Nephron (organoid): ENCODE measurements around the gene MAP3K7.

Experiments used
- H3K27ac Mint-ChIP-seq, 3 experiments: 2 replicates each; pipeline ENCODE4 v1.8.0; 2020; ENCODE audit warnings: mixed read lengths in 3 of 3, mild to moderate bottlenecking in 2 of 3, moderate library complexity in 1 of 3
- H3K27me3 Mint-ChIP-seq: 2 replicates; pipeline ENCODE4 v1.8.0; 2021; ENCODE audit warnings: low read depth, mild to moderate bottlenecking, moderate library complexity, mixed read lengths
- H3K36me3 Mint-ChIP-seq: 2 replicates; pipeline ENCODE4 v1.8.0; 2020; ENCODE audit warnings: low read depth, mixed read lengths
- H3K4me1 Mint-ChIP-seq: 2 replicates; pipeline ENCODE4 v1.8.0; 2020; ENCODE audit warnings: mixed read lengths
- H3K4me3 Mint-ChIP-seq, 3 experiments: 2 replicates each; pipeline ENCODE4 v1.8.0; 2020; ENCODE audit warnings: mild to moderate bottlenecking in 3 of 3, mixed read lengths in 3 of 3, moderate library complexity in 2 of 3
- H3K9me3 Mint-ChIP-seq: 2 replicates; pipeline ENCODE4 v1.8.0; 2020; ENCODE audit warnings: mixed read lengths
- TF ChIP-seq, protein P1 (sequence below), 3 experiments: fragments of 200-600 bp; sonication (generic); IDR thresholded peaks; one replicate each; pipeline ENCODE4 v1.5.0; 2021; ENCODE audit warnings: antibody characterized with exemption in 3 of 3; ENCODE audit not compliant: unreplicated experiment in 3 of 3

MAP3K7 gene

GRCh38 chr6:90468859-90469258 is 118.0 kb downstream of the MAP3K7 start:
- H3K4me3 Mint-ChIP-seq: no peak overlapping the region
- no peaks in the 10 kb centered on the region for H3K4me1 Mint-ChIP-seq
- H3K27me3 Mint-ChIP-seq: peaks cover 7% of the 10 kb centered on the region
- TF ChIP-seq, protein P1, sequence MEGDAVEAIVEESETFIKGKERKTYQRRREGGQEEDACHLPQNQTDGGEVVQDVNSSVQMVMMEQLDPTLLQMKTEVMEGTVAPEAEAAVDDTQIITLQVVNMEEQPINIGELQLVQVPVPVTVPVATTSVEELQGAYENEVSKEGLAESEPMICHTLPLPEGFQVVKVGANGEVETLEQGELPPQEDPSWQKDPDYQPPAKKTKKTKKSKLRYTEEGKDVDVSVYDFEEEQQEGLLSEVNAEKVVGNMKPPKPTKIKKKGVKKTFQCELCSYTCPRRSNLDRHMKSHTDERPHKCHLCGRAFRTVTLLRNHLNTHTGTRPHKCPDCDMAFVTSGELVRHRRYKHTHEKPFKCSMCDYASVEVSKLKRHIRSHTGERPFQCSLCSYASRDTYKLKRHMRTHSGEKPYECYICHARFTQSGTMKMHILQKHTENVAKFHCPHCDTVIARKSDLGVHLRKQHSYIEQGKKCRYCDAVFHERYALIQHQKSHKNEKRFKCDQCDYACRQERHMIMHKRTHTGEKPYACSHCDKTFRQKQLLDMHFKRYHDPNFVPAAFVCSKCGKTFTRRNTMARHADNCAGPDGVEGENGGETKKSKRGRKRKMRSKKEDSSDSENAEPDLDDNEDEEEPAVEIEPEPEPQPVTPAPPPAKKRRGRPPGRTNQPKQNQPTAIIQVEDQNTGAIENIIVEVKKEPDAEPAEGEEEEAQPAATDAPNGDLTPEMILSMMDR (IDR thresholded peaks at IDR 0.05; ENCODE audit: unreplicated experiment in 3 of 3): no peak
- no peak overlapping the region for H3K27ac Mint-ChIP-seq
- no peaks in the 10 kb centered on the region for H3K36me3 Mint-ChIP-seq
- no peaks in the 10 kb centered on the region for H3K9me3 Mint-ChIP-seq

- TF ChIP-seq, protein P1 (IDR thresholded peaks at IDR 0.05; ENCODE audit: unreplicated experiment in 3 of 3): no peak
- Mint-ChIP-seq H3K27me3 (peaks cover 7% of the 10 kb centered on the region), H3K4me1 (no peaks in the 10 kb centered on the region), H3K4me3 (no peak overlapping the region), H3K9me3 (no peaks in the 10 kb centered on the region), H3K36me3 (no peaks in the 10 kb centered on the region), H3K27ac (no peak overlapping the region)
These were observed 118.8 kb downstream of the MAP3K7 start for GRCh38 chr6:90468080-90468479.

- Mint-ChIP-seq H3K36me3 (no peaks in the 10 kb centered on the region), H3K9me3 (no peaks in the 10 kb centered on the region), H3K4me3 (no peak overlapping the region), H3K27me3 (peaks cover 7% of the 10 kb centered on the region), H3K4me1 (no peaks in the 10 kb centered on the region), H3K27ac (no peak overlapping the region)
- TF ChIP-seq, protein P1 (IDR thresholded peaks at IDR 0.05; ENCODE audit: unreplicated experiment in 3 of 3): no peak
These were observed 119.3 kb downstream of the MAP3K7 start for GRCh38 chr6:90467546-90467945.

DNA sequence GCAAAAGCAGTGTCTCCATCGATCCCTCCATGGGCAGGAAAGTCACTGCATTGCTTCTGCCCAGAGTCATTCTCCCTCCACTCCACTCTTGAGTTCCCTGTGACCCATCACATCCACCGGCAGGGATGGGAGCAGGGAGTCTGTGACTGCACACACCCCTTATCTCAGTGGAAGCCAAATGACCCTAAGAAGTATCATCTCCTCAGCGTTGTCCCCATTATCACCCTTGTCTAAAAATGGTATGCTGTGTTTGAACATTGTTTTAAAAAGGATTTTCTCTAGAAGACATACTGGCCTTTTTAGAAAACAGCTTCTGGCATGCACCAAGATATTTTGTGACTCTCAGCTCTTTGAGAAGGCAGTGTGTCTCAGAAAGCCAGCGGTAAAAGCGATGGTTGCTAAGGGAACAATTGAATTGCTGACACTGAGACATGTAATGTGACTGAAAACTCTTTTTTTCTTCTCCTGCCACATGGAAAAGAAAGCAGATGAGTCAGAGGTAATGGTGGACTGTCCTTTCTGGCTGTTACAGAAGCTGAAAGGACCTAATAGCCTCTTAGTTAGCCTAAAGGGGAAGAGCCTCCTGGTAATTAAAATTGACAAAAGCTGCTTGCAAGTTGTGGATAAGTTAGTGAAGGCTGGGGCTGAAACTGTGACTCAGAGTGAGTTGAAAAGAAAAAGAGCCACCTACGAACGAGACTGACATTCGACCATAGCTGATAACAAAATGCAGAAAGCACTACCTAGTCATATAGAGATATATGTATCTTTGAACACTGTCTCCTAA is 120.5 kb downstream of the MAP3K7 start:
- no peak overlapping the region for H3K27ac Mint-ChIP-seq
- H3K36me3 Mint-ChIP-seq: no peaks in the 10 kb centered on the region
- H3K4me3 Mint-ChIP-seq: no peak overlapping the region
- H3K4me1 Mint-ChIP-seq: no peaks in the 10 kb centered on the region
- peaks cover 7% of the 10 kb centered on the region for H3K27me3 Mint-ChIP-seq
- TF ChIP-seq, protein P1 (IDR thresholded peaks at IDR 0.05; ENCODE audit: unreplicated experiment in 3 of 3): no peak
- H3K9me3 Mint-ChIP-seq: no peaks in the 10 kb centered on the region

- Mint-ChIP-seq H3K27me3 (peaks cover 7% of the 10 kb centered on the region), H3K4me1 (no peaks in the 10 kb centered on the region), H3K4me3 (no peak overlapping the region), H3K27ac (no peak overlapping the region), H3K36me3 (no peaks in the 10 kb centered on the region), H3K9me3 (no peaks in the 10 kb centered on the region)
- TF ChIP-seq, protein P1 (IDR thresholded peaks at IDR 0.05; ENCODE audit: unreplicated experiment in 3 of 3): no peak
These were observed 121.2 kb downstream of the MAP3K7 start for GRCh38 chr6:90465686-90466085.

GRCh38 chr6:90464507-90464906 is 122.4 kb downstream of the MAP3K7 start:
- no peaks in the 10 kb centered on the region for H3K9me3 Mint-ChIP-seq
- no peaks in the 10 kb centered on the region for H3K36me3 Mint-ChIP-seq
- H3K4me3 Mint-ChIP-seq: no peak overlapping the region

More at GRCh38 chr6:90464507-90464906, 122.4 kb downstream of the MAP3K7 start:
- TF ChIP-seq, protein P1 (IDR thresholded peaks at IDR 0.05; ENCODE audit: unreplicated experiment in 3 of 3): no peak
- no peak overlapping the region for H3K27ac Mint-ChIP-seq
- H3K27me3 Mint-ChIP-seq: peaks cover 7% of the 10 kb centered on the region
- H3K4me1 Mint-ChIP-seq: no peaks in the 10 kb centered on the region
